Left lung (tissue), 14 donors: ENCODE data around the gene OLA1. TPM values are rescaled to one million over a fixed set of nuclear protein-coding genes. Genes with fewer than 3 reads are reported as not detected.
A peak's percentile ranks its signal among the peaks of the same experiment; 100 is the strongest.

Experiments
- ATAC-seq: fragments of 200-7000 bp; cut with Tn5 transposase; one replicate; pipeline ENCODE4 v1.9.1; 2020; ENCODE audit warnings: moderate library complexity
- DNase-seq, 4 donors: peaks; one replicate each; pipeline ENCODE4 v3.0.0-alpha.2; 2013 to 2020
- H3K27ac ChIP-seq, 2 donors: fragments of 200-600 bp; sonication (generic) in 1 of 2; one replicate each; pipeline versions ENCODE4 v1.5.0 to v1.8.0; 2020 to 2021
- H3K27me3 ChIP-seq, 2 donors: fragments of 200-600 bp; sonication (generic) in 1 of 2; one replicate each; pipeline versions ENCODE4 v1.5.0 to v1.8.0; 2020 to 2021
- H3K36me3 ChIP-seq, 2 donors: fragments of 200-600 bp; sonication (generic) in 1 of 2; one replicate each; pipeline versions ENCODE4 v1.5.0 to v1.8.0; 2020 to 2021
- H3K4me1 ChIP-seq, 2 donors: fragments of 200-600 bp; one replicate each; pipeline ENCODE4 v1.8.0; 2021
- H3K4me3 ChIP-seq, 2 donors: fragments of 200-600 bp; sonication (generic) in 1 of 2; one replicate each; pipeline versions ENCODE4 v1.5.0 to v1.8.0; 2020 to 2021; ENCODE audit warnings: mild to moderate bottlenecking in 1 of 2
- H3K9me3 ChIP-seq, 2 donors: fragments of 200-600 bp; sonication (generic) in 1 of 2; one replicate each; pipeline versions ENCODE4 v1.5.0 to v1.8.0; 2020 to 2021
- CTCF ChIP-seq, 2 donors: fragments of 200-600 bp; sonication (generic) in 1 of 2; IDR thresholded peaks; one replicate each; pipeline versions ENCODE4 v1.5.0 to v1.8.0; 2021; ENCODE audit warnings: antibody characterized with exemption in 2 of 2
- intact Hi-C, 2 donors: fragments of 100-400 bp; cut with DNase I; formaldehyde crosslinking; loops; one replicate each; pipeline versions ENCODE4 v1.11.2 to v1.14.2; 2022
- long read RNA-seq, 12 donors: library from polyadenylated mRNA in 2 of 12; unstranded in 2 of 12; transcript quantifications; one replicate each; pipeline ENCODE4 v2.0.0 and lab custom pipeline, GENCODE V29; 2019 to 2026
- polyA plus RNA-seq, 6 donors: library from polyadenylated mRNA; unstranded; fragments of 120-200 nt; gene quantifications; one replicate each; pipeline ENCODE4 v1.2.1, GENCODE V29; 2013; ENCODE audit not compliant: insufficient read length in 6 of 6
- total RNA-seq, 2 donors: library from RNA; stranded (reverse); fragmentation: NEBNext Ultra II Directional; extraction: Animal tissue kit (Norgen Biotek cat#: 25700); gene quantifications; one replicate each; pipeline ENCODE4 v1.2.1, GENCODE V29; 2021
- donor health status: DM: no; HTN: yes; CAD: no.
- donor health status: DM: no; HTN: no; CAD: no.

Gene OLA1
- total RNA-seq: 10 to 100 TPM; 66.3 to 68.2 TPM
- 100 to 1,000 TPM; 105 to 130 (median 113) TPM for polyA plus RNA-seq
- long read RNA-seq, donor 1, full-length matches to known transcripts: 45 of 79 reads
- long read RNA-seq, donor 1, partial matches to known transcripts: 34 of 79 reads
- long read RNA-seq, donor 1, other reads (novel, unspliced or antisense): 0 of 79 reads
- long read RNA-seq, donor 2, full-length matches to known transcripts: 34 of 50 reads
- long read RNA-seq, donor 2, partial matches to known transcripts: 16 of 50 reads
- long read RNA-seq, donor 2, other reads (novel, unspliced or antisense): 0 of 50 reads
- long read RNA-seq, donor 3, full-length matches to known transcripts: 38 of 48 reads
- long read RNA-seq, donor 3, partial matches to known transcripts: 10 of 48 reads
- long read RNA-seq, donor 3, other reads (novel, unspliced or antisense): 0 of 48 reads
- long read RNA-seq, donor 4, full-length matches to known transcripts: 41 of 56 reads
- long read RNA-seq, donor 4, partial matches to known transcripts: 8 of 56 reads
- long read RNA-seq, donor 4, other reads (novel, unspliced or antisense): 7 of 56 reads
- long read RNA-seq, donor 5, full-length matches to known transcripts: 34 of 57 reads
- long read RNA-seq, donor 5, partial matches to known transcripts: 23 of 57 reads
- long read RNA-seq, donor 5, other reads (novel, unspliced or antisense): 0 of 57 reads
- long read RNA-seq, donor 6, full-length matches to known transcripts: 42 of 74 reads
- long read RNA-seq, donor 6, partial matches to known transcripts: 32 of 74 reads
- long read RNA-seq, donor 6, other reads (novel, unspliced or antisense): 0 of 74 reads
- long read RNA-seq, donor 7, full-length matches to known transcripts: 17 of 28 reads
- long read RNA-seq, donor 7, partial matches to known transcripts: 11 of 28 reads
- long read RNA-seq, donor 7, other reads (novel, unspliced or antisense): 0 of 28 reads
- long read RNA-seq, donor 8, full-length matches to known transcripts: 19 of 35 reads
- long read RNA-seq, donor 8, partial matches to known transcripts: 16 of 35 reads
- long read RNA-seq, donor 8, other reads (novel, unspliced or antisense): 0 of 35 reads
- long read RNA-seq, donor 9, full-length matches to known transcripts: 1 of 1 reads
- long read RNA-seq, donor 9, partial matches to known transcripts: 0 of 1 reads
- long read RNA-seq, donor 9, other reads (novel, unspliced or antisense): 0 of 1 reads
- long read RNA-seq, donor 10, full-length matches to known transcripts: 28 of 34 reads
- long read RNA-seq, donor 10, partial matches to known transcripts: 3 of 34 reads
- long read RNA-seq, donor 10, other reads (novel, unspliced or antisense): 3 of 34 reads
- long read RNA-seq, donor 11, full-length matches to known transcripts: 62 of 120 reads
- long read RNA-seq, donor 11, partial matches to known transcripts: 58 of 120 reads
- long read RNA-seq, donor 11, other reads (novel, unspliced or antisense): 0 of 120 reads
- long read RNA-seq, donor 12, full-length matches to known transcripts: 27 of 42 reads
- long read RNA-seq, donor 12, partial matches to known transcripts: 15 of 42 reads
- long read RNA-seq, donor 12, other reads (novel, unspliced or antisense): 0 of 42 reads

DNA sequence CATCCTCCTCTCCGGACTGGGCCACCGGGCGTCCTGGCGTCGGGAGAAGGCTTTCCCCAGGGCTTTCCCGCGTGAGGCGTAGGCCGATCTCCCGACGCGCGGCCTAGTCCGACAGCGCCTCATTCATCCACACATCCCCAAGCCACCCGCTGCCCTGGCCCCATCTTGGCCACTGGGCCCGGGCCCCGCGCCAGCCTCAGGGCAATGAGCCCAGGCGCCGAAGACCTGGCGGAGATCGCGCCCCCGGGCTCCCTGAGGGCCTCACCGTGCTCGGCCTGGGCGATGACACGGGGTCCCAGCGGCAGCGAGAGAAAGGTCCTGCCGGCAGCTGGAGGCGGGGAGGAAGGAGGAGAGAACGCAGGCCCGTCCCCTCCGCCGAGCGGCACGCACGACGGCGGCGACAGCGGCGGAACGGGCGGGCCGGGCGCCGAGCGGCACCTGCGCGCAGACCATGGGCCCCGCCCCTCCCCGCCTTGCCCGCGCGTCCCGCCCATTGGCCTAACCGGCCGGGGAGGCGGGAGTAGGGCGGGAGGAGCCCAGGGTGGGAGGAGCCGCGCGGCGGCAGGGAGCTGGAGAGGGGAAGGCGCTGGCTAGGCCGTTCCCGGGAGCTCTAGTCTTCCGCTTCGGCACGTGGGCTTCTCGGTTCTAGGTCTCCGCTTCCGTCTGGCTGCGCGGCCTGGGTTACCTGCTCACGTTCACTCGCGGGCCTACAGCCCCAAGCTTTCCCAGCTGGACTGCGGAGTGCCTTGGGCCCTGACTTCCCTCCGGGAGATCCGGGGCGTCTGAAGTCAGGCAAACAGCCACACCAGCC lies at the start of gene OLA1:
OLA1 (minus strand) TSS at position 346 of the 811 bp plus-strand sequence. CDS start 1,717 bp downstream, outside the sequence.
- Histone ChIP-seq H3K9me3 (no peaks in the 10 kb centered on the region), H3K4me1 (peaks cover 4 to 23% of the 10 kb centered on the region in 2 donors), H3K27me3 (no peaks in the 10 kb centered on the region), H3K36me3 (peaks cover 0 to 16% of the 10 kb centered on the region in 2 donors), H3K4me3 (peak within 1 kb of the TSS; percentile 74 to 92), H3K27ac (peak within 1 kb of the TSS; percentile 73 to 76)
- intact Hi-C loops: no loop called here
- no peak for TF ChIP-seq CTCF (IDR thresholded peaks at IDR 0.05)
- ATAC-seq (peak; percentile 99), DNase-seq (peak; percentile 89 to 99 (median 96))

- intact Hi-C loops: no loop called here
- no peak for TF ChIP-seq CTCF (IDR thresholded peaks at IDR 0.05)
- Histone ChIP-seq H3K9me3 (peaks cover 0 to 11% of the 10 kb centered on the region in 2 donors), H3K4me3 (no peak overlapping the region), H3K27ac (no peak overlapping the region), H3K4me1 (no peaks in the 10 kb centered on the region), H3K36me3 (no peaks in the 10 kb centered on the region), H3K27me3 (peaks cover 0 to under 1% of the 10 kb centered on the region in 2 donors)
- ATAC-seq: no peak
- no peak for DNase-seq
Measured at GRCh38 chr2:174292908-174293307, 44.6 kb upstream of the OLA1 start.

DNA sequence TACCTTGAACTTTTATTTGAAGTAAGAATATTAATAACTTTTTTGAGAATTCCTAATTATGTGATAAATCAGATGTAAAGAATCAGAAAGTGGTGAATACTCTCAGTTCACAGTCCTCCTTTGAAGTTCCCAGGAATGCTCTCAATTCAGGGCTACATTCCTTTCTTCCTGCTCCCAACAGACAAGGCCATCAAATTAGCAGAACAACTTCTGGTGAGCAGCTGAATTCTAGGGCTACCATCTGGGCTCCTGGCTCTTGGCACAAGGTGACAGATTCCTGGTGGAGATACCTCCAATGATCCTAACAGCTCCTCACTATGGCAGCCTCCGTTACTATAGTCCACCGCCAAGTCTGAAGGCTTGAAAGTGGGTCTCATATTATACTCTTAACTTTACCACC lies 37.8 kb upstream of the OLA1 start:
- peaks cover 3 to 10% of the 10 kb centered on the region in 2 donors for H3K27me3 ChIP-seq
- TF ChIP-seq CTCF (IDR thresholded peaks at IDR 0.05): no peak
- intact Hi-C loops: no loop called here
- no peaks in the 10 kb centered on the region for H3K9me3 ChIP-seq
- DNase-seq (no peak), ATAC-seq (no peak)
- H3K27ac ChIP-seq: no peak overlapping the region
- no peaks in the 10 kb centered on the region for H3K36me3 ChIP-seq
- no peaks in the 10 kb centered on the region for H3K4me1 ChIP-seq
- no peak overlapping the region for H3K4me3 ChIP-seq

- Histone ChIP-seq H3K9me3 (no peaks in the 10 kb centered on the region), H3K27me3 (peaks cover 3 to 10% of the 10 kb centered on the region in 2 donors), H3K36me3 (no peaks in the 10 kb centered on the region), H3K27ac (no peak overlapping the region), H3K4me3 (no peak overlapping the region), H3K4me1 (no peaks in the 10 kb centered on the region)
- TF ChIP-seq CTCF (IDR thresholded peaks at IDR 0.05): no peak
- ATAC-seq (peak; percentile 22), DNase-seq (no peak)
- intact Hi-C loops: no loop called here
Measured at GRCh38 chr2:174282441-174282840, 34.1 kb upstream of the OLA1 start.
